Fibroblast of lung (primary cell): Measurements from ENCODE around the gene SIPA1L3. TPM values are rescaled to one million over a fixed set of nuclear protein-coding genes. Genes with fewer than 3 reads are reported as not detected.

ENCODE experiments used
- DNase-seq, 2 donors: peaks; one replicate each; pipeline versions ENCODE4 v3.0.0 to v3.0.0-alpha.2; 2010; ENCODE audit warnings: low read depth in 2 of 2
- H2AFZ ChIP-seq: 2 replicates; pipeline ENCODE4 v1.5.1; 2012; ENCODE audit warnings: low read length, control low read depth, inconsistent platforms
- H3K27ac ChIP-seq: 2 replicates; pipeline ENCODE4 v1.5.1; 2011; ENCODE audit warnings: low read length, control low read depth; ENCODE audit not compliant: insufficient read depth
- H3K27me3 ChIP-seq: 2 replicates; pipeline ENCODE4 v1.5.1; 2011; ENCODE audit warnings: mild to moderate bottlenecking, low read length; ENCODE audit not compliant: control insufficient read depth, insufficient read depth
- H3K36me3 ChIP-seq: 2 replicates; pipeline ENCODE4 v1.5.1; 2011; ENCODE audit warnings: low read length; ENCODE audit not compliant: control insufficient read depth, insufficient read depth
- H3K4me1 ChIP-seq: 2 replicates; pipeline ENCODE4 v1.5.1; 2011; ENCODE audit warnings: low read length; ENCODE audit not compliant: control insufficient read depth, insufficient read depth; ENCODE audit errors: extremely low read depth
- H3K4me2 ChIP-seq: 2 replicates; pipeline ENCODE4 v1.5.1; 2011; ENCODE audit warnings: low read length, control low read depth; ENCODE audit not compliant: insufficient read depth; ENCODE audit errors: extremely low read depth
- H3K4me3 ChIP-seq, 4 experiments: fragments of 200-600 bp in 1 of 4; sonication (generic) in 1 of 4; replicated peaks in 1 of 4; 2 replicates each; pipeline ENCODE4 v1.5.1; 2011 to 2016; ENCODE audit warnings: low read length in 4 of 4, low read depth in 3 of 4, mild to moderate bottlenecking in 3 of 4, control low read depth in 2 of 4, inconsistent platforms in 1 of 4, mixed read lengths in 1 of 4; ENCODE audit not compliant: insufficient read depth in 1 of 4; ENCODE audit errors: control extremely low read depth in 1 of 4
- H3K79me2 ChIP-seq: 2 replicates; pipeline ENCODE4 v1.5.1; 2012; ENCODE audit warnings: mild to moderate bottlenecking, low read length, inconsistent platforms; ENCODE audit not compliant: control insufficient read depth, insufficient read depth
- H3K9ac ChIP-seq: 2 replicates; pipeline ENCODE4 v1.5.1; 2011; ENCODE audit warnings: mild to moderate bottlenecking, low read length, control low read depth; ENCODE audit not compliant: insufficient read depth
- H3K9me3 ChIP-seq: 2 replicates; pipeline ENCODE4 v1.5.1; 2012; ENCODE audit warnings: low read depth, low read length; ENCODE audit not compliant: control insufficient read depth, insufficient read depth
- H4K20me1 ChIP-seq: 2 replicates; pipeline ENCODE4 v1.5.1; 2011; ENCODE audit warnings: low read length; ENCODE audit not compliant: control insufficient read depth, insufficient read depth; ENCODE audit errors: extremely low read depth
- EZH2 ChIP-seq: IDR thresholded peaks from 2 replicates; pipeline ENCODE4 v1.5.1; 2012; ENCODE audit warnings: low read length, control low read depth, mild to moderate bottlenecking; ENCODE audit errors: missing control alignments
- polyA plus RNA-seq, 2 donors: library from polyadenylated mRNA; depleted of rRNA in 1 of 2; stranded (reverse) in 1 of 2; unstranded in 1 of 2; fragments of >200 nt; gene quantifications; 2 replicates each; pipeline ENCODE4 v1.2.1, GENCODE V29; 2011 to 2012; ENCODE audit warnings: missing spikeins in 1 of 2
- total RNA-seq: library from RNA; depleted of rRNA; stranded (reverse); fragments of >200 nt; gene quantifications from 2 replicates; pipeline ENCODE4 v1.2.1, GENCODE V29; 2014
- TF ChIP-seq, protein P1 (sequence below), 2 donors: IDR thresholded peaks in 1 of 2; conservative IDR thresholded peaks in 1 of 2; 1 replicate in 1 of 2; 2 replicates in 1 of 2; pipeline ENCODE4 v1.5.1; 2011 to 2012; ENCODE audit warnings: low read length in 2 of 2, control low read depth in 1 of 2, inconsistent platforms in 1 of 2, low read depth in 1 of 2, mild to moderate bottlenecking in 1 of 2

SIPA1L3 gene
- total and polyA plus RNA-seq, 2 donors (not counting 1 experiment from before 2014, with no cell fraction given) = 3.7 to 10.1 TPM

DNA sequence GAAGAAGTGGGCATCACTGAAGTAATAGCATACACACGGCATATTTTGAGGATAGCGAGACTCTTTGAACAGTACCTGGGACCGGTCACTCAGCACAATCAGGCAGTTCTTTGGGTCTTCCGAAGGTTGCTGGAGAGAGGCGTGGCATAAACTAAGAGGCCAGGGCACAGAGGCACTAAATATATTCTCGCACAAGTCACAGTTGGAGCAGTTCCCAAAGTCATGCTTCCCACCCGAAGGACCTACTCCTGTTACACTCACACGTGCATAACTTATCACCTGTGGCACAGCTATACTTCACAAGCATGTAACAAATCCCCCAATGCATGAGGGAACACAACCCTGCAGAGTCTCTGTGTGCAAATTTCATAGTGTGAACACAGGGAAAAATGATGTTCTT lies 10.8 kb upstream of the SIPA1L3 start:
- H3K9me3 ChIP-seq = no peaks in the 10 kb centered on the region
- H3K27me3 ChIP-seq = no peaks in the 10 kb centered on the region
- DNase-seq = no peak
- H2AFZ ChIP-seq = no peak overlapping the region
- no peak overlapping the region for H3K4me3 ChIP-seq
- TF ChIP-seq, protein P1, sequence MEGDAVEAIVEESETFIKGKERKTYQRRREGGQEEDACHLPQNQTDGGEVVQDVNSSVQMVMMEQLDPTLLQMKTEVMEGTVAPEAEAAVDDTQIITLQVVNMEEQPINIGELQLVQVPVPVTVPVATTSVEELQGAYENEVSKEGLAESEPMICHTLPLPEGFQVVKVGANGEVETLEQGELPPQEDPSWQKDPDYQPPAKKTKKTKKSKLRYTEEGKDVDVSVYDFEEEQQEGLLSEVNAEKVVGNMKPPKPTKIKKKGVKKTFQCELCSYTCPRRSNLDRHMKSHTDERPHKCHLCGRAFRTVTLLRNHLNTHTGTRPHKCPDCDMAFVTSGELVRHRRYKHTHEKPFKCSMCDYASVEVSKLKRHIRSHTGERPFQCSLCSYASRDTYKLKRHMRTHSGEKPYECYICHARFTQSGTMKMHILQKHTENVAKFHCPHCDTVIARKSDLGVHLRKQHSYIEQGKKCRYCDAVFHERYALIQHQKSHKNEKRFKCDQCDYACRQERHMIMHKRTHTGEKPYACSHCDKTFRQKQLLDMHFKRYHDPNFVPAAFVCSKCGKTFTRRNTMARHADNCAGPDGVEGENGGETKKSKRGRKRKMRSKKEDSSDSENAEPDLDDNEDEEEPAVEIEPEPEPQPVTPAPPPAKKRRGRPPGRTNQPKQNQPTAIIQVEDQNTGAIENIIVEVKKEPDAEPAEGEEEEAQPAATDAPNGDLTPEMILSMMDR (conservative IDR thresholded peaks at IDR 0.05 in 1 of 2, IDR thresholded peaks at IDR 0.05 in 1 of 2; ENCODE audit: low read depth in 1 of 2, low read length in 2 of 2) = no peak
- no peak for TF ChIP-seq EZH2
- no peaks in the 10 kb centered on the region for H3K79me2 ChIP-seq
- no peak overlapping the region for H3K27ac ChIP-seq
- H3K4me1 ChIP-seq = no peaks in the 10 kb centered on the region
- H3K4me2 ChIP-seq = no peak overlapping the region
- H3K9ac ChIP-seq = no peak overlapping the region
- H4K20me1 ChIP-seq = no peaks in the 10 kb centered on the region
- no peaks in the 10 kb centered on the region for H3K36me3 ChIP-seq

GRCh38 chr19:37899453-37899852 lies 7.6 kb upstream of the SIPA1L3 start:
- no peak overlapping the region for H3K9ac ChIP-seq
- no peaks in the 10 kb centered on the region for H3K4me1 ChIP-seq
- no peaks in the 10 kb centered on the region for H3K36me3 ChIP-seq
- no peak overlapping the region for H2AFZ ChIP-seq
- H4K20me1 ChIP-seq = no peaks in the 10 kb centered on the region
- no peaks in the 10 kb centered on the region for H3K79me2 ChIP-seq
- no peak overlapping the region for H3K4me3 ChIP-seq
- TF ChIP-seq, protein P1 (conservative IDR thresholded peaks at IDR 0.05 in 1 of 2, IDR thresholded peaks at IDR 0.05 in 1 of 2; ENCODE audit: low read depth in 1 of 2, low read length in 2 of 2) = no peak
- TF ChIP-seq EZH2 = no peak
- H3K4me2 ChIP-seq = no peak overlapping the region
- H3K27me3 ChIP-seq = no peaks in the 10 kb centered on the region
- H3K9me3 ChIP-seq = no peaks in the 10 kb centered on the region
- DNase-seq = no peak
- H3K27ac ChIP-seq = no peak overlapping the region

GRCh38 chr19:37899966-37900365 lies 7.0 kb upstream of the SIPA1L3 start:
- no peak overlapping the region for H3K27ac ChIP-seq
- H3K36me3 ChIP-seq = no peaks in the 10 kb centered on the region
- no peaks in the 10 kb centered on the region for H3K79me2 ChIP-seq
- no peaks in the 10 kb centered on the region for H4K20me1 ChIP-seq
- no peaks in the 10 kb centered on the region for H3K4me1 ChIP-seq
- H3K4me3 ChIP-seq = no peak overlapping the region
- no peaks in the 10 kb centered on the region for H3K27me3 ChIP-seq
- H2AFZ ChIP-seq = no peak overlapping the region
- TF ChIP-seq EZH2 = no peak
- TF ChIP-seq, protein P1 (conservative IDR thresholded peaks at IDR 0.05 in 1 of 2, IDR thresholded peaks at IDR 0.05 in 1 of 2; ENCODE audit: low read depth in 1 of 2, low read length in 2 of 2) = no peak
- no peaks in the 10 kb centered on the region for H3K9me3 ChIP-seq
- DNase-seq = no peak
- H3K4me2 ChIP-seq = no peak overlapping the region
- no peak overlapping the region for H3K9ac ChIP-seq
